H9 (cell line): ENCODE data around the gene BEST2. TPM values are rescaled to one million over a fixed set of nuclear protein-coding genes. Genes with fewer than 3 reads are reported as not detected.

Experiments
- DNase-seq: peaks from one replicate; pipeline ENCODE4 v3.0.0-alpha.2; 2017
- H2AFZ ChIP-seq: one replicate; pipeline ENCODE4 v1.6.1; 2013; ENCODE audit warnings: mild to moderate bottlenecking, low read length, control low read depth, moderate library complexity
- H2AK5ac ChIP-seq: 2 replicates; pipeline ENCODE4 v1.6.1; 2013; ENCODE audit warnings: low read length, control low read depth, mixed read lengths; ENCODE audit not compliant: insufficient read length
- H2BK120ac ChIP-seq: one replicate; pipeline ENCODE4 v1.6.1; 2013; ENCODE audit warnings: low read depth, mild to moderate bottlenecking, low read length, control low read depth, inconsistent platforms; ENCODE audit not compliant: poor library complexity, severe bottlenecking
- H2BK12ac ChIP-seq: 2 replicates; pipeline ENCODE4 v1.6.1; 2013; ENCODE audit warnings: low read length, control low read depth, mixed read lengths, low read depth; ENCODE audit not compliant: insufficient read length
- H2BK15ac ChIP-seq: 2 replicates; pipeline ENCODE4 v1.6.1; 2013; ENCODE audit warnings: low read depth, low read length, control low read depth
- H2BK20ac ChIP-seq: one replicate; pipeline ENCODE4 v1.6.1; 2013; ENCODE audit warnings: low read depth, mild to moderate bottlenecking, low read length, control low read depth, inconsistent platforms; ENCODE audit not compliant: poor library complexity, severe bottlenecking
- H2BK5ac ChIP-seq: 2 replicates; pipeline ENCODE4 v1.6.1; 2013; ENCODE audit warnings: low read length, control low read depth, mixed read lengths; ENCODE audit not compliant: insufficient read length
- H3K14ac ChIP-seq: 2 replicates; pipeline ENCODE4 v1.6.1; 2013; ENCODE audit warnings: low read length, control low read depth; ENCODE audit not compliant: insufficient read depth
- H3K18ac ChIP-seq: 2 replicates; pipeline ENCODE4 v1.6.1; 2013; ENCODE audit warnings: low read depth, mild to moderate bottlenecking, mixed read lengths, low read length, control low read depth; ENCODE audit not compliant: insufficient read length
- H3K23ac ChIP-seq: 2 replicates; pipeline ENCODE4 v1.6.1; 2013; ENCODE audit warnings: low read length, control low read depth, mixed read lengths, low read depth; ENCODE audit not compliant: insufficient read length
- H3K23me2 ChIP-seq: 2 replicates; pipeline ENCODE4 v1.6.1; 2013; ENCODE audit warnings: low read depth, mild to moderate bottlenecking, mixed read lengths, low read length, control low read depth; ENCODE audit not compliant: insufficient read length, poor library complexity, severe bottlenecking
- H3K27ac ChIP-seq: 2 replicates; pipeline ENCODE4 v1.5.1; 2013; ENCODE audit warnings: low read length, control low read depth, mixed read lengths, low read depth; ENCODE audit not compliant: insufficient read length
- H3K27me3 ChIP-seq: 2 replicates; pipeline ENCODE4 v1.6.1; 2013; ENCODE audit warnings: low read length, control low read depth, inconsistent platforms; ENCODE audit not compliant: insufficient read depth
- H3K4ac ChIP-seq: 2 replicates; pipeline ENCODE4 v1.6.1; 2013; ENCODE audit warnings: low read depth, mild to moderate bottlenecking, control low read depth, inconsistent platforms, low read length, moderate library complexity
- H3K4me1 ChIP-seq: 2 replicates; pipeline ENCODE4 v1.6.1; 2013; ENCODE audit warnings: low read length, control low read depth, inconsistent platforms; ENCODE audit not compliant: insufficient read depth
- H3K4me2 ChIP-seq: 2 replicates; pipeline ENCODE4 v1.6.1; 2013; ENCODE audit warnings: low read length, control low read depth, mixed read lengths; ENCODE audit not compliant: insufficient read length, insufficient read depth
- H3K56ac ChIP-seq: 2 replicates; pipeline ENCODE4 v1.6.1; 2013; ENCODE audit warnings: low read depth, mild to moderate bottlenecking, mixed read lengths, low read length, control low read depth; ENCODE audit not compliant: insufficient read length
- H3K79me1 ChIP-seq: 2 replicates; pipeline ENCODE4 v1.6.1; 2013; ENCODE audit warnings: low read depth, mild to moderate bottlenecking, moderate library complexity, low read length, control low read depth, inconsistent platforms; ENCODE audit not compliant: insufficient read depth, poor library complexity, severe bottlenecking
- H3K79me2 ChIP-seq: 2 replicates; pipeline ENCODE4 v1.6.1; 2013; ENCODE audit warnings: low read length, control low read depth, inconsistent platforms; ENCODE audit not compliant: insufficient read depth
- H3K9ac ChIP-seq: 2 replicates; pipeline ENCODE4 v1.6.1; 2013; ENCODE audit warnings: low read length, control low read depth, mixed read lengths; ENCODE audit not compliant: insufficient read length; ENCODE audit errors: extremely low read depth
- H3K9me3 ChIP-seq: one replicate; pipeline ENCODE4 v1.6.1; 2013; ENCODE audit warnings: low read depth, low read length, inconsistent platforms; ENCODE audit not compliant: control insufficient read depth
- H3T11ph ChIP-seq: one replicate; pipeline ENCODE4 v1.6.1; 2013; ENCODE audit warnings: mild to moderate bottlenecking, low read length, control low read depth, inconsistent platforms
- H4K20me1 ChIP-seq: one replicate; pipeline ENCODE4 v1.6.1; 2013; ENCODE audit not compliant: control insufficient read depth, insufficient read length, insufficient read depth
- H4K5ac ChIP-seq: 2 replicates; pipeline ENCODE4 v1.6.1; 2013; ENCODE audit warnings: low read depth, mild to moderate bottlenecking, mixed read lengths, low read length, control low read depth; ENCODE audit not compliant: insufficient read length
- H4K8ac ChIP-seq: replicated peaks from 2 replicates; pipeline ENCODE4 v1.6.1; 2013; ENCODE audit warnings: low read length, control low read depth, mixed read lengths, low read depth; ENCODE audit not compliant: insufficient read length
- H4K91ac ChIP-seq: 2 replicates; pipeline ENCODE4 v1.6.1; 2013; ENCODE audit warnings: low read depth, mild to moderate bottlenecking, moderate library complexity, mixed read lengths, low read length, control low read depth; ENCODE audit not compliant: insufficient read length
- H3K27ac Mint-ChIP-seq, 3 experiments: 2 replicates in 2 of 3; 3 replicates in 1 of 3; pipeline ENCODE4 v1.8.0; 2020 to 2021; ENCODE audit warnings: mixed read lengths in 3 of 3, mild to moderate bottlenecking in 1 of 3, moderate library complexity in 1 of 3
- H3K27me3 Mint-ChIP-seq: 2 replicates; pipeline ENCODE4 v1.8.0; 2021; ENCODE audit warnings: low read depth, mild to moderate bottlenecking, moderate library complexity, mixed read lengths
- H3K36me3 Mint-ChIP-seq, 3 experiments: 2 replicates in 2 of 3; 3 replicates in 1 of 3; pipeline ENCODE4 v1.8.0; 2020 to 2021; ENCODE audit warnings: low read depth in 3 of 3, mixed read lengths in 3 of 3; ENCODE audit not compliant: insufficient read depth in 1 of 3
- H3K4me1 Mint-ChIP-seq, 2 experiments: 2 replicates each; pipeline ENCODE4 v1.8.0; 2020; ENCODE audit warnings: mixed read lengths in 2 of 2
- H3K4me3 Mint-ChIP-seq, 2 experiments: 2 replicates in 1 of 2; 3 replicates in 1 of 2; pipeline ENCODE4 v1.8.0; 2020 to 2021; ENCODE audit warnings: mild to moderate bottlenecking in 2 of 2, mixed read lengths in 2 of 2, moderate library complexity in 1 of 2
- H3K9me3 Mint-ChIP-seq, 2 experiments: 2 replicates in 1 of 2; 3 replicates in 1 of 2; pipeline ENCODE4 v1.8.0; 2020; ENCODE audit warnings: mild to moderate bottlenecking in 2 of 2, mixed read lengths in 2 of 2, moderate library complexity in 1 of 2
- CTCF ChIP-seq: fragments of 200-600 bp; sonication (generic); conservative IDR thresholded peaks from 3 replicates; pipeline ENCODE4 v1.8.0; 2021; ENCODE audit warnings: antibody characterized with exemption, mild to moderate bottlenecking
- WGBS: extraction: QIAGEN DNeasy Blood & Tissue Kit; methylation state at CpG from one replicate; pipeline ENCODE4 v1.1.7; 2013; ENCODE audit warnings: missing lambda C conversion rate, low lambda C conversion rate, mixed read lengths; ENCODE audit not compliant: insufficient read length; ENCODE audit errors: extremely low coverage; 5-methylcytosine and 5-hydroxymethylcytosine counted together
- total RNA-seq: library from RNA; stranded (reverse); gene quantifications from 2 replicates; pipeline ENCODE4 v1.2.1, GENCODE V29; 2021

Gene BEST2
- total RNA-seq, 1 experiment from 2014 or later, result 1.6 TPM

GRCh38 chr19:12767666-12768065 lies 16.1 kb downstream of the BEST2 start:
- H3K27me3 Mint-ChIP-seq, result no peaks in the 10 kb centered on the region
- Histone ChIP-seq H3T11ph (no peak overlapping the region), H2BK20ac (no peak overlapping the region), H3K27ac (no peak overlapping the region), H3K23ac (no peak overlapping the region), H2BK12ac (no peak overlapping the region), H3K56ac (no peak overlapping the region), H4K91ac (no peak overlapping the region), H3K23me2 (no peaks in the 10 kb centered on the region), H3K27me3 (no peaks in the 10 kb centered on the region), H2AFZ (no peak overlapping the region), H3K79me1 (no peaks in the 10 kb centered on the region), H3K4ac (no peak overlapping the region), H3K9ac (no peak overlapping the region), H4K8ac (no peak overlapping the region), H3K14ac (no peak overlapping the region), H3K79me2 (no peaks in the 10 kb centered on the region), H4K5ac (no peak overlapping the region), H3K9me3 (no peaks in the 10 kb centered on the region), H3K18ac (no peak overlapping the region), H3K4me1 (no peaks in the 10 kb centered on the region; the same call in 1 of the 2 replicates), H4K20me1 (no peaks in the 10 kb centered on the region), H2BK15ac (no peak overlapping the region), H3K4me2 (no peak overlapping the region), H2BK5ac (no peak overlapping the region), H2AK5ac (no peak overlapping the region), H2BK120ac (no peak overlapping the region)
- H3K27ac Mint-ChIP-seq, result no peak overlapping the region; a peak in 1 of 7 replicates
- no CpG with 5 or more reads among the region's 15 CpGs for WGBS
- TF ChIP-seq CTCF, result no peak
- no peak for DNase-seq
- peaks cover 13 to 21% of the 10 kb centered on the region in 2 experiments for H3K4me1 Mint-ChIP-seq
- no peaks in the 10 kb centered on the region for H3K9me3 Mint-ChIP-seq
- H3K36me3 Mint-ChIP-seq, result peaks cover 34 to 57% (median 49%) of the 10 kb centered on the region in 3 experiments
- peak overlapping the region in 1 of 2 experiments; percentile 46; a peak in 1 of 5 replicates for H3K4me3 Mint-ChIP-seq
